HepG2 (cell line): ENCODE results near the gene UPB1. TPM values are rescaled to one million over a fixed set of nuclear protein-coding genes. Genes with fewer than 3 reads are reported as not detected.
A peak's percentile ranks its signal among the peaks of the same experiment; 100 is the strongest.

Source experiments
- AFF4 ChIP-seq: sonication (generic); formaldehyde crosslinking; IDR thresholded peaks from 2 replicates; pipeline ENCODE4 v1.4.0; 2020; ENCODE audit warnings: missing genetic modification reagents
- CSRNP1 ChIP-seq: sonication (generic); formaldehyde crosslinking; IDR thresholded peaks from 2 replicates; pipeline ENCODE4 v1.8.1; 2023; ENCODE audit warnings: mild to moderate bottlenecking, missing genetic modification reagents
- DR1 ChIP-seq: sonication (generic); formaldehyde crosslinking; IDR thresholded peaks from 2 replicates; pipeline ENCODE4 v1.8.0; 2021; ENCODE audit warnings: mild to moderate bottlenecking, missing genetic modification reagents, inconsistent platforms
- HMGA1 ChIP-seq: sonication (generic); formaldehyde crosslinking; conservative IDR thresholded peaks from 2 replicates; pipeline ENCODE4 v1.4.0; 2020; ENCODE audit warnings: missing genetic modification reagents
- ISL2 ChIP-seq: sonication (generic); formaldehyde crosslinking; IDR thresholded peaks from 2 replicates; pipeline ENCODE4 v1.5.0; 2020; ENCODE audit warnings: missing genetic modification reagents
- KLF11 ChIP-seq: IDR thresholded peaks from 2 replicates; pipeline ENCODE4 v1.6.1; 2016; ENCODE audit warnings: missing compliant biosample characterization
- NBN ChIP-seq: fragments of 450-650 bp; conservative IDR thresholded peaks from 2 replicates; pipeline ENCODE4 v1.6.1; 2017
- NR3C1 ChIP-seq: sonication (generic); formaldehyde crosslinking; IDR thresholded peaks from 2 replicates; pipeline ENCODE4 v1.4.0; 2020; ENCODE audit warnings: missing genetic modification reagents
- ONECUT2 ChIP-seq: sonication (generic); formaldehyde crosslinking; IDR thresholded peaks from 2 replicates; pipeline ENCODE4 v1.4.0; 2020; ENCODE audit warnings: missing genetic modification reagents
- SOX13 ChIP-seq, 3 experiments: fragments of 450-650 bp in 1 of 3; sonication (generic) in 1 of 3; formaldehyde crosslinking in 1 of 3; IDR thresholded peaks in 2 of 3; conservative IDR thresholded peaks in 1 of 3; 2 replicates each; pipeline versions ENCODE4 v1.5.0 to v1.6.1; 2016 to 2020; ENCODE audit warnings: antibody characterized with exemption in 1 of 3, mild to moderate bottlenecking in 1 of 3, missing compliant biosample characterization in 1 of 3, missing genetic modification reagents in 1 of 3, moderate library complexity in 1 of 3
- SRSF9 ChIP-seq: fragments of 200-400 bp; formaldehyde crosslinking; IDR thresholded peaks from 2 replicates; pipeline ENCODE4 v1.6.1; 2018; ENCODE audit warnings: borderline replicate concordance, mild to moderate bottlenecking, low read depth, low read length; ENCODE audit not compliant: insufficient read depth, poor library complexity, severe bottlenecking
- ZBTB49 ChIP-seq: sonication (generic); formaldehyde crosslinking; IDR thresholded peaks from 2 replicates; pipeline ENCODE4 v1.4.0; 2020; ENCODE audit warnings: missing genetic modification reagents, borderline replicate concordance
- ZKSCAN5 ChIP-seq: sonication (generic); formaldehyde crosslinking; IDR thresholded peaks from 2 replicates; pipeline ENCODE4 v1.5.1; 2020; ENCODE audit warnings: mild to moderate bottlenecking, missing genetic modification reagents
- ZNF205 ChIP-seq: IDR thresholded peaks from 2 replicates; pipeline ENCODE4 v1.6.1; 2018; ENCODE audit warnings: missing biosample characterization, missing genetic modification reagents
- ZNF441 ChIP-seq: sonication (generic); formaldehyde crosslinking; IDR thresholded peaks from 2 replicates; pipeline ENCODE4 v1.7.0; 2021; ENCODE audit warnings: missing genetic modification reagents, borderline replicate concordance
- ZNF577 ChIP-seq: sonication (generic); formaldehyde crosslinking; IDR thresholded peaks from 2 replicates; pipeline ENCODE4 v1.4.0; 2020; ENCODE audit warnings: mild to moderate bottlenecking, low read depth, missing genetic modification reagents, borderline replicate concordance
- ZNF614 ChIP-seq: IDR thresholded peaks from 2 replicates; pipeline ENCODE4 v1.6.1; 2018; ENCODE audit warnings: missing biosample characterization, missing genetic modification reagents, inconsistent platforms, borderline replicate concordance
- ZNF746 ChIP-seq: sonication (generic); formaldehyde crosslinking; IDR thresholded peaks from 2 replicates; pipeline ENCODE4 v1.8.0; 2022; ENCODE audit warnings: mild to moderate bottlenecking, missing genetic modification reagents
- polyA plus RNA-seq, 8 experiments: library from polyadenylated mRNA; depleted of rRNA in 3 of 8; stranded (reverse) in 7 of 8; unstranded in 1 of 8; fragments of >200 nt; fragmentation: Illumina TruSeq in 4 of 8; extraction: Trizol in 4 of 8; gene quantifications; 2 replicates each; pipeline versions ENCODE4 v1.2.1 to v1.2.3, GENCODE V29; 2011 to 2016; ENCODE audit warnings: low read depth in 4 of 8, missing spikeins in 1 of 8, mixed read lengths in 1 of 8; ENCODE audit not compliant: insufficient read depth in 1 of 8
- total RNA-seq, 5 experiments: library from RNA; depleted of rRNA; stranded (reverse); fragments of >200 nt; fragmentation: Illumina TruSeq; extraction: Trizol; gene quantifications; 2 replicates each; pipeline ENCODE4 v1.2.3, GENCODE V29; 2016; ENCODE audit warnings: low read depth in 1 of 5

Gene UPB1
- total and polyA plus RNA-seq, 2 of the 13 experiments (the other 11 are each of a cell fraction or from before 2014, with no cell fraction given), result 0.38 to 1.2 TPM

GRCh38 chr22:24555165-24556039 lies 60.3 kb downstream of the UPB1 start, which contains the start of gene SNRPD3 (continued):
- TF ChIP-seq AFF4 (CRISPR knock-in tag) (no peak), HMGA1 (no peak), ZNF746 (peak; percentile 81), ONECUT2 (CRISPR knock-in tag) (no peak), SOX13 (IDR thresholded peaks at IDR 0.05) (no peak), SOX13 (CRISPR knock-in tag; conservative IDR thresholded peaks at IDR 0.05 in 1 of 2, IDR thresholded peaks at IDR 0.05 in 1 of 2) (no peak), ZNF441 (CRISPR knock-in tag) (no peak; the same call in 1 of the 2 replicates), ZNF205 (CRISPR knock-in tag) (peak; percentile 95), ISL2 (CRISPR knock-in tag) (peak; percentile 79), ZNF577 (CRISPR knock-in tag) (no peak), SRSF9 (no peak), NR3C1 (CRISPR knock-in tag) (no peak), ZKSCAN5 (no peak), ZBTB49 (peak; percentile 89), CSRNP1 (CRISPR knock-in tag) (peak; percentile 89), DR1 (peak; percentile 71; the same call in 1 of the 2 replicates), NBN (no peak), ZNF614 (CRISPR knock-in tag) (peak; percentile 90; the same call in 1 of the 2 replicates), KLF11 (peak; percentile 68; the same call in 1 of the 2 replicates)
